IMR-90 (cell line): ENCODE results near the gene MEX3A. TPM values are rescaled to one million over a fixed set of nuclear protein-coding genes. Genes with fewer than 3 reads are reported as not detected.
A peak's percentile ranks its signal among the peaks of the same experiment; 100 is the strongest.

Source experiments
- ATAC-seq: fragments of 200-7000 bp; cut with Tn5 transposase; 2 replicates; pipeline ENCODE4 v1.9.1; 2020; ENCODE audit warnings: low read depth, mild to moderate bottlenecking, moderate library complexity
- BruUV-seq: library from RNA; stranded (reverse); fragments of 400-500 nt; replicated peaks from 2 replicates; lab custom pipeline; 2021; lab: Mats Ljungman, UMichigan
- CTCF ChIA-PET: fragments of 300-600 bp; formaldehyde crosslinking; extraction: SDS; loops from one replicate; lab custom pipeline; 2021; ENCODE audit warnings: antibody characterized with exemption; lab: Yijun Ruan, JAX
- POLR2A ChIA-PET: fragments of 300-600 bp; sonication (Branson Sonifier 250); formaldehyde crosslinking; loops from one replicate; lab custom pipeline; 2022; ENCODE audit warnings: antibody characterized with exemption; ENCODE audit not compliant: unreplicated experiment; lab: Charles Lee
- DNase-seq: peaks from one replicate; pipeline ENCODE4 v3.0.0; 2013
- H2AFZ ChIP-seq: replicated peaks from 2 replicates; pipeline ENCODE3; 2013; ENCODE audit warnings: low read length, mild to moderate bottlenecking; ENCODE audit not compliant: poor library complexity
- H2AK5ac ChIP-seq: 2 replicates; pipeline ENCODE4 v1.6.1; 2013; ENCODE audit warnings: low read depth, low read length, inconsistent platforms
- H2AK9ac ChIP-seq: replicated peaks from 2 replicates; pipeline ENCODE3; 2013; ENCODE audit warnings: mild to moderate bottlenecking, low read depth, low read length, moderate library complexity; ENCODE audit not compliant: poor library complexity
- H2BK120ac ChIP-seq: 2 replicates; pipeline ENCODE4 v1.6.1; 2013; ENCODE audit warnings: low read depth, low read length, inconsistent platforms
- H2BK15ac ChIP-seq: 3 replicates; pipeline ENCODE4 v1.6.1; 2013; ENCODE audit warnings: low read depth, low read length, inconsistent platforms
- H2BK20ac ChIP-seq: 2 replicates; pipeline ENCODE4 v1.6.1; 2013; ENCODE audit warnings: low read depth, mild to moderate bottlenecking, inconsistent platforms, low read length, moderate library complexity
- H2BK5ac ChIP-seq: 2 replicates; pipeline ENCODE4 v1.6.1; 2013; ENCODE audit warnings: mild to moderate bottlenecking, low read depth, low read length, inconsistent platforms; ENCODE audit not compliant: poor library complexity, severe bottlenecking
- H3K14ac ChIP-seq: replicated peaks from 2 replicates; pipeline ENCODE4 v1.6.1; 2013; ENCODE audit warnings: low read depth, low read length, inconsistent platforms
- H3K18ac ChIP-seq: 2 replicates; pipeline ENCODE4 v1.6.1; 2013; ENCODE audit warnings: low read depth, low read length, control low read depth
- H3K23ac ChIP-seq: 2 replicates; pipeline ENCODE4 v1.6.1; 2013; ENCODE audit warnings: low read depth, low read length, inconsistent platforms
- H3K27ac ChIP-seq: 2 replicates; pipeline ENCODE4 v1.5.1; 2013; ENCODE audit warnings: mild to moderate bottlenecking, control low read depth, low read length; ENCODE audit not compliant: insufficient read depth
- H3K27me3 ChIP-seq: 2 replicates; pipeline ENCODE4 v1.6.1; 2013; ENCODE audit warnings: low read length; ENCODE audit not compliant: control insufficient read depth, insufficient read depth
- H3K36me3 ChIP-seq: 2 replicates; pipeline ENCODE4 v1.6.1; 2013; ENCODE audit warnings: low read length, mixed read lengths; ENCODE audit not compliant: control insufficient read depth, insufficient read depth
- H3K4ac ChIP-seq: 2 replicates; pipeline ENCODE4 v1.6.1; 2013; ENCODE audit warnings: low read depth, low read length, inconsistent platforms
- H3K4me1 ChIP-seq: 2 replicates; pipeline ENCODE4 v1.6.1; 2013; ENCODE audit warnings: low read length, mixed read lengths; ENCODE audit not compliant: control insufficient read depth, insufficient read depth
- H3K4me2 ChIP-seq: 2 replicates; pipeline ENCODE4 v1.6.1; 2013; ENCODE audit warnings: low read depth, mild to moderate bottlenecking, control low read depth, low read length, moderate library complexity
- H3K4me3 ChIP-seq: 2 replicates; pipeline ENCODE4 v1.5.1; 2013; ENCODE audit warnings: low read depth, mild to moderate bottlenecking, control low read depth, low read length, moderate library complexity; ENCODE audit not compliant: insufficient read depth
- H3K56ac ChIP-seq: 2 replicates; pipeline ENCODE4 v1.6.1; 2013; ENCODE audit warnings: low read length, inconsistent platforms; ENCODE audit not compliant: insufficient read depth; ENCODE audit errors: extremely low read depth
- H3K79me1 ChIP-seq, 2 experiments: 2 replicates each; pipeline ENCODE4 v1.6.1; 2013; ENCODE audit warnings: low read length in 2 of 2, inconsistent platforms in 1 of 2, low read depth in 1 of 2
- H3K9ac ChIP-seq: 2 replicates; pipeline ENCODE4 v1.6.1; 2013; ENCODE audit warnings: low read depth, low read length, control low read depth
- H3K9me1 ChIP-seq: 2 replicates; pipeline ENCODE4 v1.6.1; 2013; ENCODE audit warnings: low read length, inconsistent platforms; ENCODE audit not compliant: insufficient read depth
- H3K9me3 ChIP-seq: 2 replicates; pipeline ENCODE4 v1.6.1; 2013; ENCODE audit warnings: low read length; ENCODE audit not compliant: control insufficient read depth, insufficient read depth
- H4K20me1 ChIP-seq: 2 replicates; pipeline ENCODE4 v1.6.1; 2013; ENCODE audit warnings: low read length, inconsistent platforms; ENCODE audit not compliant: insufficient read depth
- H4K5ac ChIP-seq: 2 replicates; pipeline ENCODE4 v1.6.1; 2013; ENCODE audit warnings: mild to moderate bottlenecking, low read depth, low read length, control low read depth
- H4K8ac ChIP-seq, 2 experiments: 2 replicates each; pipeline ENCODE4 v1.6.1; 2013; ENCODE audit warnings: low read depth in 2 of 2, low read length in 2 of 2, control low read depth in 1 of 2, inconsistent platforms in 1 of 2
- H4K91ac ChIP-seq: 2 replicates; pipeline ENCODE4 v1.6.1; 2013; ENCODE audit warnings: low read depth, low read length, inconsistent platforms; ENCODE audit not compliant: insufficient read depth
- SMC3 ChIP-seq: fragments of 150-350 bp; IDR thresholded peaks from 2 replicates; pipeline ENCODE4 v1.6.1; 2016; ENCODE audit warnings: low read depth, mild to moderate bottlenecking, antibody characterized with exemption, low read length, moderate library complexity
- USF2 ChIP-seq: fragments of 150-350 bp; IDR thresholded peaks from 2 replicates; pipeline ENCODE4 v1.6.1; 2017; ENCODE audit warnings: mild to moderate bottlenecking, antibody characterized with exemption, low read length, low read depth
- WGBS, 2 experiments: methylation state at CpG; one replicate each; pipeline versions ENCODE4 v1.1.5 to v1.1.7; 2013; ENCODE audit warnings: missing lambda C conversion rate in 2 of 2; ENCODE audit not compliant: insufficient read length in 1 of 2; ENCODE audit errors: extremely low coverage in 2 of 2; 5-methylcytosine and 5-hydroxymethylcytosine counted together
- dilution Hi-C: fragments of 300-500 bp; cut with HindIII; formaldehyde crosslinking; loops from one replicate; pipeline ENCODE4 v1.14.3; 2018; ENCODE audit warnings: low sequenced_read_pairs; ENCODE audit not compliant: unreplicated experiment
- in situ Hi-C: fragments of 300-500 bp; cut with MboI; formaldehyde crosslinking; loops from 3 replicates; pipeline ENCODE4 v1.14.3; 2019; ENCODE audit warnings: low sequenced_read_pairs, inconsistent platforms, mixed read lengths
- intact Hi-C: fragments of 100-400 bp; cut with micrococcal nuclease; formaldehyde crosslinking; loops from 2 replicates; pipeline ENCODE4 v1.10.0; 2022
- polyA plus RNA-seq, 3 experiments: library from polyadenylated mRNA; depleted of rRNA; stranded (reverse); fragments of >200 nt; gene quantifications; 2 replicates each; pipeline ENCODE4 v1.2.3, GENCODE V29; 2012; ENCODE audit warnings: low replicate concordance in 1 of 3
- total RNA-seq: library from RNA; depleted of rRNA; stranded (reverse); fragments of >200 nt; gene quantifications from 2 replicates; pipeline ENCODE4 v1.2.3, GENCODE V29; 2012

The MEX3A gene
- total and polyA plus RNA-seq, 2 of the 4 experiments (the other 2 are of a cell fraction), result 2.3 to 9.0 TPM

DNA sequence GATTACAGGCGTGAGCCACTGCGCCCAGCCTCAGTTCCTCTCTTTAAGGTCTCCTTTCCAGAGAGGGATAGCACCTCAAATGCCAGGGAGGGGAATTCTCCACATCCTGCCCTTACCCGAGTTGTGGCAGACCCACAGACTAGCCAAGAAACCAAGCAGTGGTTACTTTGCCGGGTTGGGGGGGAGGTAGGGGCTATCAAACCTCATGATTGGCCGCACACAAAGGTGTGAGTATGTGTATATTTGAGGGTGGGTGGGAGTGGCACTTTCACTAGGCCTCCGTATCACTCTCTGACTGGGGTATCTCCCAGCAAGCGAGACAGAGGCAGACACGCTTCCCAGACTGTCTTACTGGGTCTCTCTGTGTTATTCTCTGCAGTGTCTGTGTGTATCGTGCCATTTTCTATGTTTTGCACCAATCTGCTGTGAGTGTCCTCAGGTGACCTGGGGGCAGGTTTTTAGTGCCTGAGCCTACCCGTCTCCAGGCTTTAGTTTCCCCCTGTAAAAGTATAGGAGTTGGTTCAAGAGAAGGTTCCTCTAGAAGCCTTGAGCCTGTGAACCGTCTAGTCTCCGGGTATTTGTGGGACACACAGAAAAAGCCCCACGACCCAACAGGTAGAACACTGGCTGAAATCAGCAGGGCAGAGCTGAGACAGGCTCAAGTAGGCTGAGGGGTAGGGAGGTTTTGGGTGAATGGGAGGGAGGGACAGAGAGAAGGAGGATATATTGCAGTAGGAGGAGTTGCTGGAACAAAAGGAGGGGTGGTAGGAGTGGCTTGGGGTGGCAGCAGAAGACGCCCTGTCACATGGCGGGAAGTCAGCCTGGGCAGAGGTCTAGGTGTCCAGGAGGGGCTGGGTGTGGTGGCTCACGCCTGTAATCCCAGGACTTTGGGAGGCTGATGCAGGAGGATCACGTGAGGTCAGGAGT is 42.6 kb upstream of the MEX3A start:
- H3K9me3 ChIP-seq, result no peaks in the 10 kb centered on the region
- peak overlapping the region; percentile 75 for H3K4ac ChIP-seq
- peak overlapping the region; percentile 72 for H2AK5ac ChIP-seq
- no peak overlapping the region for H3K4me3 ChIP-seq
- peak overlapping the region; percentile 21 for H4K5ac ChIP-seq
- peak overlapping the region; percentile 65 for H3K18ac ChIP-seq
- peak overlapping the region; percentile 67; the same call in 1 of the 3 replicates for H2BK15ac ChIP-seq
- BruUV-seq, result no TSS peak
- H4K20me1 ChIP-seq, result peaks cover 65% of the 10 kb centered on the region
- H2BK5ac ChIP-seq, result peak overlapping the region; percentile 78
- ATAC-seq (no peak), DNase-seq (no peak)
- peaks cover 17% of the 10 kb centered on the region for H3K9me1 ChIP-seq
- in situ Hi-C loops (no loop called here), dilution Hi-C loops (no loop called here), intact Hi-C loops (no loop called here)
- POLR2A ChIA-PET, result no interaction called here
- peaks cover 0 to 50% of the 10 kb centered on the region in 2 experiments; a peak in 2 of 4 replicates for H3K79me1 ChIP-seq
- peak overlapping the region; percentile 53 for H2BK120ac ChIP-seq
- WGBS, 2 experiments, result 89% methylated on average over 8 of the region's 17 CpGs; no CpG with 5 or more reads in 1 of the 2 experiments
- H3K14ac ChIP-seq, result peak overlapping the region; percentile 66
- H3K56ac ChIP-seq, result no peak overlapping the region
- H2AFZ ChIP-seq, result no peak overlapping the region
- TF ChIP-seq USF2 (peak; percentile 38; the same call in 1 of the 2 replicates), SMC3 (no peak)
- no peaks in the 10 kb centered on the region for H3K27me3 ChIP-seq
- H3K23ac ChIP-seq, result peak overlapping the region; percentile 54; the same call in 1 of the 2 replicates
- H4K8ac ChIP-seq, result peak overlapping the region in 1 of 2 experiments; percentile 66; a peak in 3 of 4 replicates
- H2BK20ac ChIP-seq, result peak overlapping the region; percentile 45; the same call in 1 of the 2 replicates
- peak overlapping the region; percentile 11 for H3K4me2 ChIP-seq
- H3K36me3 ChIP-seq, result peaks cover 10% of the 10 kb centered on the region
- H4K91ac ChIP-seq, result peak overlapping the region; percentile 71
- peak overlapping the region; percentile 51 for H2AK9ac ChIP-seq
- peak overlapping the region; percentile 73 for H3K27ac ChIP-seq
- H3K4me1 ChIP-seq, result peaks cover 71% of the 10 kb centered on the region
- CTCF ChIA-PET, result interaction anchor here (0.6 kb wide), 1 partner anchor 8 kb away, joined by 3 read pairs; no protein-coding TSS in a partner anchor
- peak overlapping the region; percentile 16 for H3K9ac ChIP-seq
